ES-I3 (cell line): ENCODE data around the gene TARS2.

Source experiments
- H3K36me3 ChIP-seq: 2 replicates; pipeline ENCODE4 v1.6.1; 2013; ENCODE audit warnings: mild to moderate bottlenecking, low read length, control low read depth, moderate library complexity; ENCODE audit not compliant: insufficient read depth
- H3K4me1 ChIP-seq: 2 replicates; pipeline ENCODE4 v1.6.1; 2013; ENCODE audit warnings: mild to moderate bottlenecking, control low read depth, low read length; ENCODE audit not compliant: insufficient read depth
- H3K9ac ChIP-seq: 2 replicates; pipeline ENCODE4 v1.6.1; 2013; ENCODE audit warnings: low read depth, mild to moderate bottlenecking, low read length, moderate library complexity
- H3K9me3 ChIP-seq: 2 replicates; pipeline ENCODE4 v1.6.1; 2013; ENCODE audit warnings: mild to moderate bottlenecking, low read length, moderate library complexity; ENCODE audit not compliant: control insufficient read depth, insufficient read depth

TARS2 gene

GRCh38 chr1:150552128-150552910 is 65.1 kb downstream of the TARS2 start:
- H3K4me1 ChIP-seq: peaks cover 27% of the 10 kb centered on the region
- H3K9ac ChIP-seq: no peak overlapping the region
- peaks cover 7% of the 10 kb centered on the region; the same call in 1 of the 2 replicates for H3K36me3 ChIP-seq
- H3K9me3 ChIP-seq: no peaks in the 10 kb centered on the region

- Histone ChIP-seq H3K9me3 (no peaks in the 10 kb centered on the region), H3K36me3 (peaks cover 7% of the 10 kb centered on the region; the same call in 1 of the 2 replicates), H3K4me1 (peaks cover 27% of the 10 kb centered on the region), H3K9ac (no peak overlapping the region)
These were observed 65.7 kb downstream of the TARS2 start for GRCh38 chr1:150552911-150553289.

- H3K9me3 ChIP-seq: no peaks in the 10 kb centered on the region
- H3K4me1 ChIP-seq: peaks cover 27% of the 10 kb centered on the region
- H3K36me3 ChIP-seq: peaks cover 7% of the 10 kb centered on the region; the same call in 1 of the 2 replicates
- H3K9ac ChIP-seq: no peak overlapping the region
These were observed 66.3 kb downstream of the TARS2 start for GRCh38 chr1:150553392-150554085.

GRCh38 chr1:150554086-150554452 is 66.8 kb downstream of the TARS2 start:
- Histone ChIP-seq H3K4me1 (peaks cover 27% of the 10 kb centered on the region), H3K9ac (no peak overlapping the region), H3K9me3 (no peaks in the 10 kb centered on the region), H3K36me3 (peaks cover 7% of the 10 kb centered on the region; the same call in 1 of the 2 replicates)

- Histone ChIP-seq H3K9ac (no peak overlapping the region), H3K4me1 (peaks cover 31% of the 10 kb centered on the region), H3K36me3 (peaks cover 7% of the 10 kb centered on the region; the same call in 1 of the 2 replicates), H3K9me3 (no peaks in the 10 kb centered on the region)
These were observed 68.2 kb downstream of the TARS2 start for GRCh38 chr1:150555198-150555970.

GRCh38 chr1:150555971-150556865 is 69.0 kb downstream of the TARS2 start:
- H3K9me3 ChIP-seq: no peaks in the 10 kb centered on the region
- peaks cover 7% of the 10 kb centered on the region; the same call in 1 of the 2 replicates for H3K36me3 ChIP-seq
- H3K4me1 ChIP-seq: peaks cover 31% of the 10 kb centered on the region
- H3K9ac ChIP-seq: no peak overlapping the region

- Histone ChIP-seq H3K4me1 (peaks cover 23% of the 10 kb centered on the region), H3K9me3 (no peaks in the 10 kb centered on the region), H3K36me3 (peaks cover 7% of the 10 kb centered on the region; the same call in 1 of the 2 replicates), H3K9ac (no peak overlapping the region)
These were observed 69.9 kb downstream of the TARS2 start for GRCh38 chr1:150557065-150557600.
